NCI-H146 (cell line): ENCODE data around the gene CFAP91.

ENCODE experiments used
- DNase-seq: peaks from one replicate; lab custom pipeline; 2025; lab: John Stamatoyannopoulos, UW

CFAP91 gene

DNA sequence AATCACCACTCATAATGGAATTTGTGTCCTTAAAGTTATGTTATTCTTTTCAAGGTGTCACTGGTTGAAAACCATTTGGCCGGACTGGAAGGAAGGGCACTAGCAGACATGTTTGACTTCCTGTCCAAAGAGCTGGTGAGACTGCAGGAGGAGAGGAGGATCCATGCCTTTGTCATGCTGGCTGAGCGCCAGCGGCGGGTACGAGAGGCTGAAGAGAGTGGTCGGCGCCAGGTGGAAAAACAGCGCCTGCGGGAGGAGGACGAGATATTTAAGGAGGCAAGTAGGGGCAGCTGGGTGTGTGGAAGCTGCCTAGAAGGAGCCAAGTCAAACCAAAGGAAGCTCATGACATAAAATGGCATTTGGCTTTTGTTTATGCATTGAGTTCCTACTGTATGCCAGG lies 41.1 kb downstream of the CFAP91 start:
- no peak for DNase-seq

DNA sequence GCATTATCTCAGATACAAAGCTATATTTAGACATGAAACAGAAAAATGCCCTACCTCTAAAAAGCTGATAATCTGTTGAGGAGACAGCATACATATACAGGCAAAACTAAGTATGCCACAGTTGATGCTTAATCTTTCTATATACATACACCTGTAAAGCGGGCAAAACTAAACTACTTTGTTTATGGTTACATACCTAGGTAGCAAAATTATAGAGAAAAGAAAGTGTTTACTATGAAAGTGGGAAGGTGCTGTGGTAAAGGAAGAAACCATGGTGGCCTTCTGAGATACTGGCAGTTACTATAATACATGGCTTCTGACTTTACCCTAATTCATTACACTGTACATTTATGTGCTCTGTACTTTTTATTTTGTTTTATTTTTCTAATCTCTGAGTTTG lies 43.1 kb downstream of the CFAP91 start:
- no peak for DNase-seq

DNA sequence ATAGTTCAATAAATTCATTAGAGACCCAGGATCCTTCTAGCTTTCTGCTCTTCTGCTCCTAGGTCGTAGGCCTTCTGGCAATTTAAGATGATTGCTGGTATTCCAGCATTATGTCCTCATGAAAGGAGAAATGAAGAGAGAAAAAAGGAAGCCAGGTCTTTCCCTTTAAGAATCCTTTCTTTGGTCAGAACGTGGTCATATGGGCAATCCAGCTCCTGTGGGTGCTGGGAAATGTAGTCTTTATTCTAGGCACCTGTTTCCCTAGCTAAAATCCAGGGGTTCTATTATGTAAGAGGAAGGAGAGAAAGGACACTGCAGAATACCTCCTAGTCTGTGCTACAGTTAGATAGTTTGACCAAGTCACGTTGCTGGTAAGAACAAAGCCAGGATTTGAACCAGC lies 43.6 kb downstream of the CFAP91 start:
- no peak for DNase-seq

DNA sequence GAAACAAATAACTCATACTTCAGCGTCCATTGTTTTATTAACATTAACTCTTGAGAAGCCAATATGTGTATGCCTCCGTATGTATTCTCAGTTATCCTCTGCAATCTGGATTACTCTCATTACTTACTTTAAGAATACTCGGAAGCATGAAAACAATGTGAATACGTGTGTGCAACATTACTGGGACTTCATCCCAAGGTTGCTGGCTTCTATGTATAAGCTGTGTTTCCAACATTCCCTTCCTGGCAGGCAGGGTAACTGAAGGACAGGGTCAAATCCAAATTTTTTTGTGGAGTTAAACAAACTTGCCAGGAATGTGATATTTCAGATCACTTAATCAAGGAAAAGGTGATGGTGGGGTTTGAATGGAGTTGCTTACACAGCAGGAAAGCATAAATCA lies 44.5 kb downstream of the CFAP91 start:
- no peak for DNase-seq

DNA sequence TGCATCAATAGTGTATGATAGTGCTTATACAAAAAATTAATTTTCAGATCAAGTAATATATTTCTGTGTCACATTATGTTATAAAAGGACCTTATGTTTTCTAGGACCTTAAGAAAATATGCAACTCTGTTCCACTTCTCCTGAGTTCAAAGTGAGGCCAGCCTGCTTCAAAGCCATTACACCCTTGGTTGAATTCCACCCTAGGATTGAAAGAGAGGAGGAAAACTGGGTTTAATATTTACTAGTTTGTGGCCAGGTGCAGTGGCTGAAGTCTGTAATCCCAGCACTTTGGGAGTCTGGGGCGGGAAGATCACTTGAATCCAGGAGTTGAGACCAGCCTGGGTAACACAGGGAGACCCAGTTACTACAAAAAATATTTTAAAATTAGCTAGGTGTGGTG lies 46.2 kb downstream of the CFAP91 start:
- DNase-seq = no peak

DNA sequence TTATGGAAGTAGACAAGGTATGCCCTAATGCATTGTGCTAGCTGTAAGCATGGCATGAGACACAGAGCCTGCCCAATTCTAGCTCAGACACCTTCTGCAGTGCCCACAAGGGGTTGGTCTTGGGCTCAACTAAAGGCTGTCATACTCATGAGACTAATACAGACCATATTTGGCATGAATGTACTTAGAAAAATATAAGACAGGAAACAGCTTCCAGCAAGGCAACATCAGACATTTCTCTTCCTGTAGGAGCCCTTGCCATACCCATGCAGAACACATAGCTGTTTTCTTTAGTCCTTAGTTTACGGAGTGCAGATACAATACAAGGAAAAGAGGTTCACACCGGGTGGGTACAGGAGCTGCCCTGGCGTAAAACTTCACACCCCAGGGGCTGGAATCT lies 48.6 kb downstream of the CFAP91 start:
- no peak for DNase-seq
